NCI-H1048 (cell line): ENCODE results near the gene TMEM119.
"Not testable (repeated sequence)": the region's sequence is repeated elsewhere in the genome, so short reads cannot be mapped to it uniquely, and the experiment has no call there.

Experiments used
- DNase-seq: peaks from one replicate; lab custom pipeline; 2025; lab: John Stamatoyannopoulos, UW

TMEM119 gene

GRCh38 chr12:108602209-108602705 is 4.4 kb upstream of the TMEM119 start:
- no peak for DNase-seq

DNA sequence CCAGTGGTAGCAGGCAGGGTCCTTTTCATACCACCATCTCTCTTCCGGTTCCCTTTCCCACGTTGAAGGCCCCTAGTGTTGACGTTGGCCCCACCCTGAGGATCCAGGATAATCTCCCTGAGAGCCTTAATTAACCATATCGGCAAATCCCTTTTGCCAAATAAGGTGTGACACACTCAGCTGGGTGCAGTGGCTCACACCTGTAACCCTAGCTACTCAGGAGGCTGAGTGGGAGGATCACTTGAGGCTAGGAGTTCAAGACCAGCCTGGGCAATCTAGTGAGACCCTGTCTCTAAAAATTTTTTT is 2.8 kb upstream of the TMEM119 start:
- no peak for DNase-seq

DNA sequence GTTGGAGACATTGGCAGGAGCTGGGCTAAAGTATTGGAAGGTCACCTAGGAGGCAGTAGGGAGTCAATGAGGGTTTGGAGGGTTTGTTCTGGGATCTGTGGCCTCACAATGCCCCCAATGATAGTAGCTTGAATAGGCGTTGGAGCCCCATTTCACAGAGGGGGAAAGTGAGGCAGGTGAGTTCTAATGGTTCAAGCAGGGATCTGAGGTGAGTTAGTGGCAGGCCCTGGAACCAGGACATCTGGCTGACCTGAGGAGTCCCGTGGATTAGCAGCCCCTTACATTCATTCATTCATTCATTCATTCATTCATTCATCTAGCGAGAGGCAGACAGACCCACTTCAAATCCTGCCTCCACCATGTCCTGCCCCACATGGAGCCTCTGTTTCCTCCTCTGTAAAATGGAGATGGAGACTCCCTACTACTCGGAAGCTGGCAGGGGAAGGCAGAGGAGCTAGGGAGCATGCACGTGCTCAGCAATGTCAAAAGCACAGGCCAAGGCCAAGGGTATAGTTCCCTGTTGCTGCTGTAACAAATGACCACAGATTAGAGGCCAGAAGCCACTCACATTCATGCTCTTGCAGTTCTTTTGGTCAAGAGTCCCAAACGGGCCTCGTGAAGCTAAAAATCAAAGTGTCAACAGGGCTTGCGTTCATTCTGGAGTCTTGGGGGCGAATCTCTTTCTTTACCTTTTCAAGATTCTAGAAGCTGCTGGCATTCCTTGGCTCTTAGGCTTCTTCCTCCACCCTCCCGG is 2.2 kb upstream of the TMEM119 start:
- DNase-seq, result no peak

DNA sequence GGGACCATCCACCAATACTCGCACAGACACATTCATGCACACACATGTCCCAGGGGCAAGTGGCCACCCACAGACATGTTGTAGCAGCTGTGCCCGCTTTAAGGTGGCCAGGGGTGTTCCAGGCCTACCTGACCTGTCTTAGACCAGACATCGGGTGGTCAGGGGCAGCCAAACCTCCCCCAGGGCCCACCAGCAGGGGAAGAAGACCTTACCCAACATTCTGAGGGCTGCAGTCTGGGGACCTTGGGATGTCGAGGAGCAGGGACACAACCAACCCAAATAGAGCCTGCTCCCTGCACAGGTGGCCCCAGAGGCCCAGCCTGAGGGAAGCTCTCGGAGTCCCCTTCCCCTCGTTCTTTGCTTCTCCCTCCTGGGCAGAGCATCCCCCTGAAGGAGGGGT is 1.7 kb upstream of the TMEM119 start:
- DNase-seq, result no peak

DNA sequence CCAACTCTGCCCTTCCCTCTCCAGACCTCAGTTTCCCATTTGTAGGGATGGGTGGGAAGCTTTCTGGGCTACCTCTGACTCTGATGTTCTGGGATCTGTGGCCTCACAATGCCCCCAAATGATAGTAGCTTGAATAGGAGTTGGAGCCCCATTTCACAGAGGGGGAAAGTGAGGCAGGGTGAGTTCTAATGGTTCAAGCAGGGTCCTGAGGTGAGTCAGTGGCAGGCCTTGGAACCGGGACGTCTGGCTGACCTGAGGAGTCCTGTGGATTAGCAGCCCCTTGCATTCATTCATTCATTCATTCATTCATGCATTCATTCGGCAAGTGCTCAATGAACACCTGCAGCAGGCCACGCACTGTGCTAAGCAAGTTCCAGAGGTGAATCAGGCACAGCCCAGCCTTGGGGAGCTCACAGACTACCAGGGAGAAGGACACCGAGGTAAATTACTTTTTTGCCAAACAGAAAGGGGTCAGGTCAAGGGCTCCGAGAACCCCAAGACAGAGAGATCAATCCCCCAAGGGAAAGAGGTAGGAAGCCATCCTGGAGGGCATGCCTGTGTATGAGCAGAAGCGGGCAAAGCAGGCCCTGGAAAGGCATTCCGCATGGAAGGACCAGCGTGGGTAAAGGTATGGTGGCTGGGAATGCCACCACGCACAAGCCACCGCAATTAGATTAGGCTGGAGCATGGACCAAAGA is 818 bp upstream of the TMEM119 start:
- DNase-seq, result no peak

DNA sequence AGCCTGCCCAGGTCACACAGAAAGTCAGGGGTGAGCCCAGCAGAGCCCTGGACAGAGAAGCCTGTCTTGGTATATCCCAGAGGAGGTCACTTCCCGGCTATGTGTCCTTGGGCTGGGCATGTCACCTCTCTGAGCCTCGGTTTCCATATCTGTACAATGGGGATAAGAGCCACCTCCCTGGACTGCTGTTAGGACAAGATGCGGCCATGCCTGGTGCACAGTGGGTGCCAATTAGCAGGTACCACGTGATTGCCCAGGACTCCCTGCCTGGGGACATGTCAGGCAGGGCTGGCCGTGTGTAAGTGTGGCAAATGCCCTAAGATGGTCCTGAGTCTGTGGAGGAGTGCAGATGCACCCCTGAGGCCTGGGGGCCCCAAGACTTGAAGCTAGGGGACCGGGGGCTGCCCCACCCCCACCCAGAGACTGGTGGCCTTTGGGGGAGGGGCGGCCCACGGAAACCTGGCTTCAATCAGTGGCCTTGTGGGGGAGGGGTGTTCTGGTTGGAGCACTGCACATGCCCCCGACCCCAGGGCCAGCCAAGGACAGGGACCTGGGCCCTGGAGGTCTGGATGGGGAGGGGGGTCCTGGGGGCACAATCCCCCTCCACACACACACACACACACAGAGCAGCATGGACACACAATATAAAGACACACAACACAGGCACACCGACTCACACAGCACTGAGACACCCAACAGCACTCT is 878 bp downstream of the TMEM119 start:
- no peak for DNase-seq

DNA sequence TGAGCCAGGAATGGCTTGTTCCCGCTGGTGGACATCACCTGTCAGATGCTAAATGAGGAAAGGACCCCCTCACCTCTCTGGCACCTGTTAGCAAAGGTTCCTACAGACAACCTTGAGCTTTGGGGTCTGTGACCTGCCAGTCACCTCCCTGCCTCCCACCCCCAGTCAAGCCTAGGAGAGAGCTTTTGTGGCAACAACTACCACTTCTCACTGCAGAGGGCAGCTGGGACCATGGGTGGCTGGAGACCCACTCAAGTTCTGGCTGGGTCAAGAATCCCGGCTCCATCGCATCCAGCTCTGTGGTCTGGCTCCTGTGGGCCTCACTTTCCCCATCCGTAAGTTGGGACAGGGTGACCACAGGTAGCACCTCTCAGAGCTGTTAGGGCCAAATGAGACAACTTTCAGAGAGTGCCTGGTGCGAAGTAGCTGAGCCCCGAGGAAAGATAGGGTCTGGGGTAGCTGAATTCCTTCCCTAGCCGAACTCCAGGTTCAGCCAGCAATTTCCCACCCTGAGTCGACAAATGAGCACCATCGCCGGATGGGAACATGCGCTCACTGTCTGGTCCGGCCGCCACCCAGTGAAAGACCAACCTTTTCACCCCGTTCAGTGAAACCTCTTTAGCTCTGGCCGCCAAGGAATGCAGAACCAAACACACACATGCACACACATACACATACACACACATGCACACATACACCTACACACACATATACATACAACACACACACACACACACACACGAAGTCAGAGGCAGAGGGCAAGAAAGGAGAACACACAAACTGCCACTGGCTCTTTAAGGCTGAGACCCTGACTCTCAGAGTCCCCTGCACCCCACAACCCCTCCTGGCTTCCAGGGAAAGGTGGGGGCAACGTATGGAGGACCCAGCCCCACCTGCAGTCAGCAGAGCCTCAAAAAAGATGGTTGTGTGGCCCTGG is 1.9 kb downstream of the TMEM119 start:
- no peak for DNase-seq

DNA sequence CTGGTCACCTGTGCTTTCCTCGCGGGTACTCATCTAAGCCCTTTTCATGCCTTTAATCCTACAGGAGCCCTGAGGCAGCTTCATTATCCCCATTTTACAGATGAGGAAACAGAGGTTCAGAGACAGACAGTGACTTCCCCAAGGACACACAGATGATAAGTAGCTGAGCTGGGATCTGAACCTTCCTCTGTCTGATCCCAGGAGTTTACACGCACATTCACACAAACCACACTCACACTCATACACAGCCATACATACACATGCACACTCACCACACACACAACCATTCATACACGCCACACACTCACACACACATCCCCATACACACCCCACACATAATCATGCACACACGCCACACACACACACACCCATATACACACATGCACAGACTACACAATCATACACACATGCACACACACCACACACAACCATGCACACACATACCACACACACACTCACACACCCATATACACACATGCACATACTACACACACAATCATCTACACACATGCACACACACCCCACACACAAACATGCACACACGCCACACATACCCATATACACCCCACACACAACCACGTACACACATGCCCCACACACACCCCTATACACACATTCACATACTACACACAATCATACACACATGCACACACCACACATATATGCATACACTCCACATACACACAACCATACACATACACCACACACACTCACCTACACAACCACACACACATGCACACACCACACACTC is 2.7 kb downstream of the TMEM119 start:
- no peak for DNase-seq

GRCh38 chr12:108594323-108594903 is 3.5 kb downstream of the TMEM119 start:
- DNase-seq, result no peak

- no peak for DNase-seq
Observed at GRCh38 chr12:108592033-108592909, 5.6 kb downstream of the TMEM119 start.

DNA sequence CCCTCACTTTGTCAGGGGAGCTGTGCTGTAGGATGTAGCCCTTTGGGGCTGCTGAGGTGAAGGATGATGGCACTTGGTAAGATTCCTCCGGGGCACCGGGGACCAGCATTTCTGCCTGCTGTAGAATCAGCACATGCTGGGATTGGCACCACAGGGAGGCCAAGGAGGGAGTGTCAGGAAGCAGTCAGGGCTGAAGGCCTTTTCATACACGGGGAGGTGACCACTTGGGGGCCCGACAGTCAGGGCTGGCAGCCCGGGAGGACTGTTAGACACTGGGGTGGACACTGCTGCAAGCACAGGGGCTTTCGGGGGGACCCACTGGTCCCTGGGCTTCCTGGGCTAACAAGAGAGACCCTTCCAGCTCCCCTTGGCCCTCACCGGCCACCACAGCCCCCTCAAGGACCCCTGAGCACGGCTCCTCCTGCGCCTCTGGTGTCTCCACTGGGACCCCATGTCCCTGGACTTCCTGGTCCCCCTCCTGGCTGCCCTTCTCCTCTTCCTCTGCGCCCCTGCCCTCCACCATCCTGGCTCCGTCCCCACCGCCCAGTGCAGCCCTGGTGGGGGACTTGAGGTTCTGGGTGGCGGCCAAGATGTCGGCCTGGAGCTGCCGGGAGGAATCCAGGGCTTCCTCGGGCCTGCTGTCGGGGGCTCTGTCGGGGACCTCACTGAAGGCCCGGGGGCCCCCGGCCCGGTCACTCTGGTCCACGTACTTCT is 6.5 kb downstream of the TMEM119 start:
- no peak for DNase-seq

- not testable (repeated sequence) for DNase-seq
Observed at GRCh38 chr12:108590463-108590862, 7.4 kb downstream of the TMEM119 start.

- no peak for DNase-seq
Observed at GRCh38 chr12:108589840-108590229, 8.0 kb downstream of the TMEM119 start.

GRCh38 chr12:108589028-108589839 is 8.7 kb downstream of the TMEM119 start:
- no peak for DNase-seq

GRCh38 chr12:108587826-108588225 is 10.1 kb downstream of the TMEM119 start:
- no peak for DNase-seq

- no peak for DNase-seq
Observed at GRCh38 chr12:108586306-108586705, 11.6 kb downstream of the TMEM119 start.

DNA sequence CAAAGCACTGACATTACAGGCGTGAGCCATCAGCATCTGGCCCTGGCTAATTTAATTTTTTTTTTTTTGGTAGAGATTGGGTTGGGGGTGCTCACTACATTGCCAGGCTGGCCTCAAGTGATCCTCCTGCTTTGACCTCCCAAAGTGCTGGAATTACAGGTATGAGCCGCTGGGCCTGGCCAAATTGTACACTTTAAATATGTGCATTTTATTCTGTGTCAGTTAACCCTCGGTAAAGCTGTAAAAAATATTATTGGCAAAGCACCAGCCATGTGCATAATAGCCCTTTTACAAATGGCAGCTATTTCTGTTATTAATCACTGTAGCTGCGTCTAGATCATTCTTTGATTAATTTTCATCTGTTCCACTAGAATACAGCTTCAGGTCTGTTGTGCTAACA is 12.0 kb downstream of the TMEM119 start:
- no peak for DNase-seq

GRCh38 chr12:108584456-108585065 is 13.3 kb downstream of the TMEM119 start:
- no peak for DNase-seq
